GM19023 (cell line): Measurements from ENCODE around the gene PPP1R16B.
A peak's percentile ranks its signal among the peaks of the same experiment; 100 is the strongest.

ENCODE experiments used
- ATAC-seq: cut with Tn5 transposase; IDR thresholded peaks from one replicate; pipeline ENCODE4 v1.9.1; 2021; ENCODE audit warnings: mild to moderate bottlenecking, moderate library complexity; ENCODE audit not compliant: unreplicated experiment

Gene PPP1R16B

DNA sequence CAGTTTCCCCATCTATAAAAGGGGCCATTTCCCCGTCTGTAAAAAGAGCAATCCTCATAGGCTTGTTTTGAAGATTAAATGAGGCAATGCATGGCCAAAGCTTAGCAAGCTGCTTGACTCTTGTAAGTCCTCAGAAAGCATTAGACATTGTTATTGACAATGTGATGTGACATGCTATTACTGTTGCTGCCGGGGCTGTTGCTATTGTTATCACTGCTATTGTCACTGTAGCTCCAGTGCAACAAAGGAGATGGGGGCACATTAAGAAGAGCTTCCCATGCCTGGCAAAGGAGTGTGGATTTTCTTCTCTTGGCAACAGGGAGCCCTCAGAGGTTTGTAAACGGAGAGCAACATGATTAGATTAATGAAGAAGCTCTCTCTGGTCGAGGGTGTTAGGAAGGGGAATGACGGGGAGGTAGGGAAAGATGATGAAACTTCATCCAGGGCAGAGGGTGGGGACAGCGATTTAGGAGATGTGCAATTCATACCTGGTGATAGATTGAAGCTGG is 87.6 kb downstream of the PPP1R16B start:
- ATAC-seq, result no peak

DNA sequence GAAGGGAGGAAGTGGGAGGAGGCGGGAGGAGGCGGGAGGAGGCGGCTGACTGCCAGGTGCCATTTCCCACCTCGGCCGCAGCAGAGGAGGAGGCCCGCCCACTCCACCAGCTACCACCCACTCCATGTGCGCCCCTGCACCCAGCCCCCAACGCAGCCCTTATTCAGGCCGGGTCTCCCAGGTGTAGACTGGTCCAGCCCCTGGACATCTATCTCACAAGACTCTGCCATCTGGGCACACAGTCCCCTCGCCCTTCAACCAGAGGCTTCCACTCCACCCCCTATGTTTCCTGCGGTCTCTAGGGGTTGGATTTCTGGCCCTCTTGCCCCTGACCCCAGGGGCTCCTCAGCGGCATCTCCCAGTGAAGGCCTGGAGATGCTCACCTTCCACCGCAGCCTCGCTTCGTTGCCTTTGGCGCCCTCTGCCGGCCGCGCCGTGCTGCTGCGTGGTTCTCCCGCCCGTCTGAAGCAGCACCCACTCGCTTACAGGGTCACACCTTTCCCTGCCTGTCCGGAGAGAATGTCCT is 88.1 kb downstream of the PPP1R16B start:
- peak; percentile 51 for ATAC-seq

DNA sequence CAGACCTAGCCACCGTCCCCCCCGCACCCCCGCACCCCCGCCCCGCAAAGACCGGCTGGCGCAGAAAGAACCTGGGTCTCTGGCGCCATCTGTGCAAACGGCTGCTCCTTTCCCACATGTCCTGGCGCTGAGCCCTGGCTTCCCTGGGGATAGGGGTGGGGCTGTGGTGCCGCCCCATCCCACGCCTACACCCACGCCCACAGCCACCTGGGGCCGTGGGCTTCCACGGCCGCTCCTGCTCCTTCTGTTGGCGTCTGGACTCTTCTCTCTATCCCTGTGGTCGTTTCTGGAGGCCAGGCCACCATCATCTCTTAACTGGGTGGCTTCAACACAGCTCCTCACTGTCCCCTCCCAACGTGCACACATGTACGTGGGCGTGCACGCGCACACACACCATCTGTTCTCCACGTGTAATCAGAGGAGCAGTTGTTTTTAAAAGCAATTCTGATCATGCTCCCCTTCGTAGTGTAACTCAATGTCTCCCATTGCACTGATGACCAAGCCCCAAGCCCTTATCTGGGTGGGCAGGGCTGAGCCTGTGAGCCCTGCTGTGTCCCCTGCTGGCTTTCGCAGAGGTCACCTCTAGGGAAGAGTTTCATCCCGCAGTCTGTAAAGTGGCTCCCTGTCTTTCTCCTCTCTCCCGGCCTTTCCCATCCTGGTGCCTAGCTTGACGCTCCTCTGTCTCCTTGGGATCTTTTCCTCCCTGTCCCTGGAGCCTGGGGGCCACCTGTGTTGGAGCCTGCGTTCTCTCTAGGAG is 88.8 kb downstream of the PPP1R16B start:
- ATAC-seq, result no peak

DNA sequence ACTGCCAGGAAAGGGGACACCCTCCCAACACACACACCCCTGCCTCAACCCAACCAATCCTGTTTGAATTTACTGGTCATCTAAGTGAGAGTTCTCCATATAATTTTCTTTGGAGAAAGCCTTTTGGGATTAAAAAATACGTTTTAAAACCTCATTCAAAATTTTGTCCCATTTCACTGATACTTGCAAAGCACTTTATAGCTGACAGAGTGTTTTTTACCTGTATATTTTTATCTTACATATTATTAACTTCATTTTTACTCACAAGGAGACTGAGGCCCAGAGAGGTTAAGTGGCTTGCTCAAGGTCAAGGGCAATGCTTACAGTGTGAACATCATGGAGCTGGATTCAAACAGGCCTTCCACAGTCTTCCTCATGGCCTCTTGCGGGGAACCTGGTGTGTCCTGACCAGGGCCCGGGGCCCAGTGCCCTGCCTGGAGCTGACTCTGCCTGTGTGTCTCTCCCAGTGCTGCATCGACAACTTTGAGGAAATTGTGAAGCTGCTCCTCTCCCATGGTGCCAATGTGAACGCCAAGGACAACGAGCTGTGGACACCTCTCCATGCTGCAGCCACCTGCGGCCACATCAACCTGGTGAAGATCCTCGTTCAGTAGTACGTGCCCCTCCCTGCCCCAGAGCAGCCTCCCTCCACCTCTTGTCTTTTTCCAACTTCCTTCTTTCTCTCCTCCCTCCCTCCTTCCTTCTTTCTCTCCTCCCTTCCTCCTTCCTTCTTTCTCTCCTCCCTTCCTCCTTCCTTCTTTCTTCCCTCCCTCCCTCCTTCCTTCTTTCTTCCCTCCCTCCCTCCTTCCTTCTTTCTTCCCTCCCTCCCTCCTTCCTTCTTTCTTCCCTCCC is 89.8 kb downstream of the PPP1R16B start:
- no peak for ATAC-seq

- ATAC-seq, result no peak
Measured at GRCh38 chr20:38896009-38896594, 90.6 kb downstream of the PPP1R16B start.

DNA sequence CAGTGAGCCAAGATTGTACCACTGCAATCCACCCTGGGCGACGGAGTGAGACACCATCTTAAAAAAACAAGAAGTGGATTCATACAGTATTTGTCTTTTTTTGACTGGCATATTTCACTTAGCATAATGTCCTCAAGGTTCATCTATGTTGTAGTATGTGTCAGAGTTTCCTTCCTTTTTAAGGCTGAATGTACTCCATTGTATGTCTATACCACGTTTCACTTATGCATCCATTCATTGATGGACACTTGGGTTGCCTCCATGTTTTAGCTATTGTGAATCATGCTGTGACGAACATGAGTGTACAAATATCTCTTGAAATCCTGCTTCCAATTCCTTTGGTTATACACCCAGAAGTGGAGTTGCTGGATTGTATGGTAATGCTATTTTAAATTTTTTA is 91.8 kb downstream of the PPP1R16B start:
- no peak for ATAC-seq

GRCh38 chr20:38900606-38901005 is 95.1 kb downstream of the PPP1R16B start:
- ATAC-seq, result no peak

GRCh38 chr20:38902601-38903000 is 97.1 kb downstream of the PPP1R16B start:
- ATAC-seq, result no peak

- ATAC-seq, result no peak
Measured at GRCh38 chr20:38903335-38903734, 97.8 kb downstream of the PPP1R16B start.

- no peak for ATAC-seq
Measured at GRCh38 chr20:38905375-38905774, 99.9 kb downstream of the PPP1R16B start.

GRCh38 chr20:38907918-38908677 is 102.6 kb downstream of the PPP1R16B start:
- ATAC-seq, result no peak

- no peak for ATAC-seq
Measured at GRCh38 chr20:38915355-38915754, 109.9 kb downstream of the PPP1R16B start.

GRCh38 chr20:38917657-38918056 is 112.2 kb downstream of the PPP1R16B start:
- ATAC-seq, result no peak

GRCh38 chr20:38918172-38918571 is 112.7 kb downstream of the PPP1R16B start:
- ATAC-seq, result no peak

DNA sequence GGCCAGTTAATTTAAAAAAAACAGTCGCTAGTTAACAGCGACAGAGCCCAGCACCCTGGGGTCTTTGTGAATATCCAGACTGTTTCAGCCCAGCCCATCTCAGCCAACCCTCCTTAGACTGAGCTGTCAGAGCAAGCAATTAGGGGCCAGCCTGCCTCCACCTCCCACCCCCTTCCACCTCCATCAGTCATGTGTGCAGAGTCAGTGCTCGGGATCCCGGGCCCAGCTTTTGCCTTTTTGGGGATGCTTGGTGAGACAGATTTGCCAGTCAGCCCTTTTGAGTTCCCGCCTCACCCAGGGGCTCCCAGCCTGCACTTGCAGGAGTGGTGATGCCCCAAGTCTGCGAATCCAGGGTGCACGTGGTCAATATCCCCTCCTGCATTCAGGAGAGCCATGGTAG is 114.2 kb downstream of the PPP1R16B start:
- no peak for ATAC-seq

DNA sequence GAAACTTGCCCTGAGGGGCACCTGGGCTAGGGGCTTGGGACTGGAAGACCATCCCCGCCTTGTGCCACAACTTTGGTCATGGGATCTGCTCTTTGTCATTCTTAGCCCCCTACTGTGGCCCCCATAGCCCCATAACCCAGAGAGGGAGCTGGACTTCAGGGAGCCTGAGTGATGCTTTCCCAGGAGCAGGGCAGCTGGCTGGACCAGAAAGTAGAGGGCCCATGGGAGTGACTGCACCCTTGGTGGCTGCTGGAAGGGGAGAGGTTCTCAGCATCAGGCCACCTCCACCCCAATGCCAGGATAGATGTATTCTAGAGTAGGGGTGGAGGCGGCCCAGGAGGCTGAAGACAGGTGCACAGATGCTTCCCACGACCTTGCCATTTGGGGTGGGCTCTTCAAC is 114.9 kb downstream of the PPP1R16B start:
- no peak for ATAC-seq

DNA sequence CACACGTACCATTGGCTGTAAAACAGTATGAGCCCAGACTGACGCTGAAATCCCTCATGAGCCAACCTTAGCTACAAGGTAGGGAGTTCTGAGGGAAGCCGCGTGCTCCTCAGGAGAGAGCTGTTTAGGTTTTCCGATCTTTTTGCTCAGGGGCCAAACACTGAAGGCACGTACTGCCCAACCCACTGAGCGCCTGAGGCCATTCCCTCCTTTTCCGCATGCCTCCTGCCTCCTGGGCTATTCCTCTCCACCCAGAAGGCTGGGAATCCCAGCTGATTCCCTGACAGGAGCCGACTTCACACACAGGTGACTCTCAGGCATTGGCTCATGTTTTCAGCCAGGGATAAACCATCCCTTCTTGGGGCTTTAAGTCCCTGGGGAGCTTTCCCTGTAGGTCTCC is 115.4 kb downstream of the PPP1R16B start:
- ATAC-seq, result no peak

DNA sequence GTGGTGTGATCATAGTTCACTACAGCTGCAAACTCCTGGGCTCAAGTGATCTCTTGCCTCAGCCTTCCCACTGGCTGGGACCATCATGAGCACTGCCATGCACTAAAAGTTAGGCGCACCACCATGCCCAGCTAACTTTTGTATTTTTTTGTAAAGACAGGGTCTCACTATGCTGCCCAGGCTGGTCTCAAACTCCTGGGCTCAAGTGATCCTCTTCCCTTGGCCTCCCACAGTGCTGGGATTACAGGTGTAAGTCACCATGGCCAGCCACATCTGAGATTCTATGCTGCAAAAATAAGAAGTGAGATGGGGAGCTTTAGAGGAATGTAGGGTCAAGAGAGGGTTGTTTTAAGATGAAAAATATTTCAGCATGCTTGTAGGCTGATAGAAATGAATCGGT is 119.2 kb downstream of the PPP1R16B start:
- no peak for ATAC-seq

DNA sequence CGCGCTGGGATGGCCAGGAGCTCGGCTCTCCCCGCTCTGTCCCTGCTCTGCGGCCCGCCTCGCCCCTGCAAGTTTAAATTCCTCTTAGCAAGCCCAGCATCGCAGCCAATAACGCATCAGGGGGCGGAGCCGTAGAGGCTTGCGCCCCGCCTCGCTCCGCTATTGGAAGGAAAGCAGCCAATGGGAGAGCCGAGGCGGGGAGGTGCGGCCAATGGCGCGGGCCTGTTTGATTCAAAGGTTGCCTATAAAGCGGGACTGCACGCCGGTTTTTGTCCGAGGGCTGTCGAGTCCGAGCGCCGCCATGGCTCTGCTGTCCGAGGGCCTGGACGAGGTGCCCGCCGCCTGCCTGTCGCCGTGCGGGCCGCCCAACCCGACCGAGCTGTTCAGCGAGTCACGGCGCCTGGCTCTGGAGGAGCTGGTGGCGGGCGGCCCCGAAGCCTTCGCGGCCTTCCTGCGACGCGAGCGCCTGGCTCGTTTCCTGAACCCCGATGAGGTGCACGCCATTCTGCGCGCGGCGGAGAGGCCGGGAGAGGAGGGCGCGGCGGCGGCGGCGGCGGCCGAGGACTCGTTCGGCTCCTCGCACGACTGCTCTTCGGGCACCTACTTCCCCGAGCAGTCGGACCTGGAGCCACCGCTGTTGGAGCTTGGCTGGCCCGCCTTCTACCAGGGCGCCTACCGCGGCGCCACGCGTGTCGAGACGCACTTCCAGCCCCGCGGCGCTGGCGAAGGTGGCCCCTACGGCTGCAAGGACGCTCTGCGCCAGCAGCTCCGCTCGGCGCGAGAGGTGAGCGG is 120.8 kb downstream of the PPP1R16B start, which contains the start of gene FAM83D:
Gene FAM83D, plus strand, starts transcription at position 276 of the 792 bp plus-strand sequence. Its CDS starts 26 bp downstream, at position 302.
- peak; percentile 88 for ATAC-seq
